ENCODE data around the gene PREX1. TPM values are rescaled to one million over a fixed set of nuclear protein-coding genes. Genes with fewer than 3 reads are reported as not detected.
A peak's percentile ranks its signal among the peaks of the same experiment; 100 is the strongest.

PREX1 gene
- total and polyA plus RNA-seq, 2 donors (not counting 3 experiments of a cell fraction or from before 2014, with no cell fraction given): 51.3 to 72.9 TPM

GRCh38 chr20:48819089-48819488 is 8.7 kb downstream of the PREX1 start:
- Histone ChIP-seq H3K27me3 (ENCODE audit: control insufficient read depth in 2 of 2, insufficient read depth in 2 of 2, low read length in 2 of 2) (no peaks in the 10 kb centered on the region), H2AFZ (ENCODE audit: low read depth, low read length) (no peak overlapping the region), H3K79me2 (ENCODE audit: control insufficient read depth, insufficient read depth, low read length) (peaks cover 96% of the 10 kb centered on the region), H3K4me3 (replicated peaks in 1 of 3; ENCODE audit: insufficient read depth in 1 of 3, low read depth in 1 of 3, low read length in 3 of 3) (no peak overlapping the region), H3K9me1 (replicated peaks; ENCODE audit: control insufficient read depth, extremely low read depth, insufficient read depth, low read length) (no peaks in the 10 kb centered on the region), H3K9ac (replicated peaks; ENCODE audit: extremely low read depth, insufficient read depth, low read length) (no peak overlapping the region), H3K36me3 (ENCODE audit: control insufficient read depth in 2 of 2, extremely low read depth in 1 of 2, insufficient read depth in 2 of 2, low read length in 2 of 2) (peaks cover 0 to 12% of the 10 kb centered on the region in 2 experiments), H4K20me1 (replicated peaks; ENCODE audit: control insufficient read depth, extremely low read depth, insufficient read depth, low read length) (no peaks in the 10 kb centered on the region), H3K27ac (ENCODE audit: insufficient read depth, low read depth, low read length) (no peak overlapping the region), H3K9me3 (replicated peaks; ENCODE audit: control insufficient read depth, insufficient read depth, low read length) (no peaks in the 10 kb centered on the region), H3K4me2 (ENCODE audit: insufficient read depth, low read length) (no peak overlapping the region), H3K4me1 (ENCODE audit: control insufficient read depth, extremely low read depth, insufficient read depth, low read length) (peaks cover 42% of the 10 kb centered on the region)
- ChIA-PET POLR2A (no interaction called here), CTCF (no interaction called here)
- DNase-seq (ENCODE audit: low read depth, low spot score) (no peak), FAIRE-seq (no peak)
- no TSS peak for BruUV-seq (replicated peaks)
- TF ChIP-seq MAX (IDR thresholded peaks at IDR 0.05; ENCODE audit: insufficient read depth, insufficient read length) (no peak), CTCF (IDR thresholded peaks at IDR 0.05; ENCODE audit: extremely low read depth in 1 of 2, insufficient read depth in 1 of 2, low read depth in 1 of 2, low read length in 2 of 2) (no peak), EZH2 (IDR thresholded peaks at IDR 0.05; ENCODE audit: borderline replicate concordance, low read depth, low read length, severe bottlenecking) (no peak)
- dilution Hi-C loops (cut with MboI; ENCODE audit: extremely low pct_ligation_motif_present, low sequenced_read_pairs) (no loop called here), intact Hi-C loops (cut with micrococcal nuclease) (no loop called here)

- Histone ChIP-seq H3K36me3 (ENCODE audit: control insufficient read depth in 2 of 2, extremely low read depth in 1 of 2, insufficient read depth in 2 of 2, low read length in 2 of 2) (peaks cover 0 to 12% of the 10 kb centered on the region in 2 experiments), H3K4me3 (replicated peaks in 1 of 3; ENCODE audit: insufficient read depth in 1 of 3, low read depth in 1 of 3, low read length in 3 of 3) (no peak overlapping the region), H3K9me1 (replicated peaks; ENCODE audit: control insufficient read depth, extremely low read depth, insufficient read depth, low read length) (no peaks in the 10 kb centered on the region), H3K79me2 (ENCODE audit: control insufficient read depth, insufficient read depth, low read length) (peaks cover 99% of the 10 kb centered on the region), H3K27ac (ENCODE audit: insufficient read depth, low read depth, low read length) (peak overlapping the region; percentile 40), H2AFZ (ENCODE audit: low read depth, low read length) (no peak overlapping the region), H3K27me3 (ENCODE audit: control insufficient read depth in 2 of 2, insufficient read depth in 2 of 2, low read length in 2 of 2) (no peaks in the 10 kb centered on the region), H3K9me3 (replicated peaks; ENCODE audit: control insufficient read depth, insufficient read depth, low read length) (no peaks in the 10 kb centered on the region), H3K4me2 (ENCODE audit: insufficient read depth, low read length) (no peak overlapping the region), H4K20me1 (replicated peaks; ENCODE audit: control insufficient read depth, extremely low read depth, insufficient read depth, low read length) (no peaks in the 10 kb centered on the region), H3K4me1 (ENCODE audit: control insufficient read depth, extremely low read depth, insufficient read depth, low read length) (peaks cover 36% of the 10 kb centered on the region), H3K9ac (replicated peaks; ENCODE audit: extremely low read depth, insufficient read depth, low read length) (no peak overlapping the region)
- POLR2A ChIA-PET: interaction anchor here (0.6 kb wide), 1 partner anchor 10 kb away, joined by 6 read pairs; no protein-coding TSS in a partner anchor
- TF ChIP-seq FOS (IDR thresholded peaks at IDR 0.05; ENCODE audit: borderline replicate concordance, insufficient read depth, low read length): no peak
- TF ChIP-seq POLR2AphosphoS5 (IDR thresholded peaks at IDR 0.05; ENCODE audit: insufficient read depth, low read depth, low read length): no peak
- TF ChIP-seq POLR2A (IDR thresholded peaks at IDR 0.05; ENCODE audit: low read depth, low read length): no peak
- dilution Hi-C loops (cut with MboI; ENCODE audit: extremely low pct_ligation_motif_present, low sequenced_read_pairs): no loop called here
- FAIRE-seq (no peak), DNase-seq (ENCODE audit: low read depth, low spot score) (no peak)
- intact Hi-C loops (cut with micrococcal nuclease): no loop called here
- BruUV-seq (replicated peaks): no TSS peak
- CTCF ChIA-PET: interaction anchor here (1.1 to 1.8 kb wide), 3 partner anchors 18 to 161 kb away, joined by 3 to 8 read pairs (median 3); no protein-coding TSS in a partner anchor
Measured at GRCh38 chr20:48818481-48818987, 9.3 kb downstream of the PREX1 start.
